ENCODE measurements around the gene NUCB1.
"Not testable (repeated sequence)": the region's sequence is repeated elsewhere in the genome, so short reads cannot be mapped to it uniquely, and the experiment has no call there.

Gene NUCB1

GRCh38 chr19:48899781-48900476 lies at the start of gene NUCB1:
Gene NUCB1 (plus strand): TSS chr19:48900312. CDS start chr19:48900797, 485 bp downstream.
- peak; percentile 98 to 100 for DNase-seq

GRCh38 chr19:48852292-48852691 lies 47.8 kb upstream of the NUCB1 start:
- no peak for DNase-seq

GRCh38 chr19:48853483-48853882 lies 46.6 kb upstream of the NUCB1 start:
- no peak for DNase-seq

GRCh38 chr19:48854103-48854502 lies 46.0 kb upstream of the NUCB1 start:
- DNase-seq: no peak

- DNase-seq: no peak
Measured at GRCh38 chr19:48856921-48857320, 43.2 kb upstream of the NUCB1 start.

- peak; percentile 76 to 78 for DNase-seq
Measured at GRCh38 chr19:48858984-48859710, 41.0 kb upstream of the NUCB1 start.

- no peak for DNase-seq
Measured at GRCh38 chr19:48859711-48860572, 40.2 kb upstream of the NUCB1 start.

GRCh38 chr19:48861313-48861712 lies 38.8 kb upstream of the NUCB1 start:
- DNase-seq: no peak

GRCh38 chr19:48862827-48863226 lies 37.3 kb upstream of the NUCB1 start:
- DNase-seq: no peak

GRCh38 chr19:48866692-48867091 lies 33.4 kb upstream of the NUCB1 start:
- DNase-seq: no peak

- DNase-seq: no peak
Measured at GRCh38 chr19:48867123-48867745, 32.9 kb upstream of the NUCB1 start.

- DNase-seq: no peak
Measured at GRCh38 chr19:48867746-48868113, 32.4 kb upstream of the NUCB1 start.

- no peak for DNase-seq
Measured at GRCh38 chr19:48868114-48868886, 31.8 kb upstream of the NUCB1 start, which contains the start of gene PLEKHA4. Gene PLEKHA4 (minus strand): TSS chr19:48868617. CDS start chr19:48867620, 997 bp downstream.

- DNase-seq: no peak
Measured at GRCh38 chr19:48870048-48870447, 30.1 kb upstream of the NUCB1 start.

GRCh38 chr19:48871471-48872181 lies 28.5 kb upstream of the NUCB1 start:
- DNase-seq: not testable (repeated sequence)

GRCh38 chr19:48872182-48872883 lies 27.8 kb upstream of the NUCB1 start, which contains the start of gene PPP1R15A:
Gene PPP1R15A (plus strand): TSS chr19:48872421. CDS start chr19:48873234, 813 bp downstream.
- peak; percentile 95 to 100 for DNase-seq

- DNase-seq: peak; percentile 74 to 77
Measured at GRCh38 chr19:48872884-48873475, 27.1 kb upstream of the NUCB1 start.

GRCh38 chr19:48873476-48874302 lies 26.4 kb upstream of the NUCB1 start:
- no peak for DNase-seq
